ENCODE results near the gene KASH5.
A peak's percentile ranks its signal among the peaks of the same experiment; 100 is the strongest.

KASH5 gene

DNA sequence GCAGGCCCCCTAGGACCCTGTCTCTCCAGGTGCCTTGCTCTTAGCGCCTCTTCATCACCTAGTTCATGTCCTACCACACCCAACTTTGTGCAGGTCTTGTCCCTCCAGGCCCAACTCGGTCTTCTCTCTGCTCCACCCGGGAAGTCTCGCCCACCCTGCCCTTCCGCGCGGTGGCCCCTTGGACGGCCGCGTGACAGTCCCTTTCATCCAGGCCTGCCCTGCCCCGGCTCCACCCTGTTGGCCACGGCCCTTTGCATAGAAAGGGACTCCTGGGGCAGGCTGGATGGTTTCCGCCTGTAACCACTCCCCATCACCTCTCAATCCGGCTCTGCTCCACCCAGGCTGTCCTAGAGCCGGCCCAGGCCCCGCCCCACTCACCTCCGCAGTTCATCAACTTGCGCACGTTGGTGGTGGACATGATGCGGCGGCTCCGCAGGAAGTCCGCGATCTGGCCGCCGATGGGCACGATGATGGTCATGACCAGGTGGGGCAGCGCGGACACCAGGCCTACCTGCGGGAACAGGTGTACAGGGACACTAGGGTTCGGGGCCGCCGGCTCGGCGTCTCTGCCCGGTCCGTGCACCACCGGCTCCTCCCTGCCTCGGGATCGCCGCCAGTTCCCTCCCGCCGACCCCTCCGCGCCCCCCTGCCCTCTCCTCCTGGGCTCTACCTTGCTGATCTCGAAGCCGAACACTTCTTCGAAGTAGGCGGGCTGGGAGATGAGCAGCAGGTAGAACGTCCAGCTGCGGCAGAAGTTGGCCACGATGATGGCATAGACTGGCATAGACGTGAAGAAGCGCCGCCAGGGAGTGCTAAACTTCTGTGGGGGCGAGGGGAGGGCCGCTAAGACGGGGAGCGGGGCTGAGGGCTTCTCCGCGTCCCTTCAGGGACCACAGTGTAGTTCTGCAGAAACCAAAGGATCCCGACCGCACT lies 44.4 kb downstream of the KASH5 start:
- POLR2A ChIA-PET, result no interaction called here
- DNase-seq (ENCODE audit: extremely low spot score), result peak; percentile 39
- CTCF ChIA-PET, result interaction anchor here (3.0 kb wide), 1 partner anchor 14 kb away, joined by 11 read pairs; no protein-coding TSS in a partner anchor
- TF ChIP-seq, protein P1, sequence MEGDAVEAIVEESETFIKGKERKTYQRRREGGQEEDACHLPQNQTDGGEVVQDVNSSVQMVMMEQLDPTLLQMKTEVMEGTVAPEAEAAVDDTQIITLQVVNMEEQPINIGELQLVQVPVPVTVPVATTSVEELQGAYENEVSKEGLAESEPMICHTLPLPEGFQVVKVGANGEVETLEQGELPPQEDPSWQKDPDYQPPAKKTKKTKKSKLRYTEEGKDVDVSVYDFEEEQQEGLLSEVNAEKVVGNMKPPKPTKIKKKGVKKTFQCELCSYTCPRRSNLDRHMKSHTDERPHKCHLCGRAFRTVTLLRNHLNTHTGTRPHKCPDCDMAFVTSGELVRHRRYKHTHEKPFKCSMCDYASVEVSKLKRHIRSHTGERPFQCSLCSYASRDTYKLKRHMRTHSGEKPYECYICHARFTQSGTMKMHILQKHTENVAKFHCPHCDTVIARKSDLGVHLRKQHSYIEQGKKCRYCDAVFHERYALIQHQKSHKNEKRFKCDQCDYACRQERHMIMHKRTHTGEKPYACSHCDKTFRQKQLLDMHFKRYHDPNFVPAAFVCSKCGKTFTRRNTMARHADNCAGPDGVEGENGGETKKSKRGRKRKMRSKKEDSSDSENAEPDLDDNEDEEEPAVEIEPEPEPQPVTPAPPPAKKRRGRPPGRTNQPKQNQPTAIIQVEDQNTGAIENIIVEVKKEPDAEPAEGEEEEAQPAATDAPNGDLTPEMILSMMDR (IDR thresholded peaks at IDR 0.05; ENCODE audit: control extremely low read depth, extremely low read depth, low read depth, missing control alignments), result no peak

DNA sequence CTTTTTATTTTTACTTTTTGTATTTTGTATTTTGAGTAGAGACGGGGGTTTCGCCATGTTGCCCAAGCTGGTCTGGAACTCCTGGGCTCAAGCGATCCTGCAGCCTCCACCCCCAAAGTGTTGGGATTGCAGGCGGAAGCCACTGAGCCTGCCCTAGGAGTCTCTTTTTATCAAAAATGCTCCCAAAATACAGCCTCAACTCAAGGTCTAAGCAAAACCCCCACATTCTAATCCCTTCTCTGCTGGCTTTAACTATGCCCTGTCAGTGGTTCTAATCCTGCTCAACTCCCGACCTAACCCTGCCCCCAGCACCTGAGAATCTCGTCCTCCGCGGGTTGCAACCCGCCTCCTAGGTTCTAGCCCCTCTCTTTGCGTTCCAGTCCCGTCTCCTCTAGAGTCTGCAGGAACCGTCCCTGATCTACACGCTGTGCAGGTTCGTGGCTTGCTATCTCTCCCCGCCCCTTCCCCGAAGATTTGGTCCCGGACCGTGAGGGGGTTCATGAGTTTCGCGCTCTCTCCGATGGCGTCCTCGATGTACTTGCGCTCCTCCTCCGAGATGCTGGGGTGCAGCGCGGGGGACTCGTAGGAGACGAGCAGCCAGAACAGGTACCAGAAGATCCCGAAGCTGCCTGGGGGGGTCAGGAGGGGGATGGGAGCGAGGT lies 45.3 kb downstream of the KASH5 start:
- no peak for DNase-seq (ENCODE audit: extremely low spot score)
- TF ChIP-seq, protein P1 (IDR thresholded peaks at IDR 0.05; ENCODE audit: control extremely low read depth, extremely low read depth, low read depth, missing control alignments), result no peak
- ChIA-PET POLR2A (no interaction called here), CTCF (interaction anchor here (0.7 kb wide), 1 partner anchor 40 kb away, joined by 3 read pairs; no protein-coding TSS in a partner anchor)

DNA sequence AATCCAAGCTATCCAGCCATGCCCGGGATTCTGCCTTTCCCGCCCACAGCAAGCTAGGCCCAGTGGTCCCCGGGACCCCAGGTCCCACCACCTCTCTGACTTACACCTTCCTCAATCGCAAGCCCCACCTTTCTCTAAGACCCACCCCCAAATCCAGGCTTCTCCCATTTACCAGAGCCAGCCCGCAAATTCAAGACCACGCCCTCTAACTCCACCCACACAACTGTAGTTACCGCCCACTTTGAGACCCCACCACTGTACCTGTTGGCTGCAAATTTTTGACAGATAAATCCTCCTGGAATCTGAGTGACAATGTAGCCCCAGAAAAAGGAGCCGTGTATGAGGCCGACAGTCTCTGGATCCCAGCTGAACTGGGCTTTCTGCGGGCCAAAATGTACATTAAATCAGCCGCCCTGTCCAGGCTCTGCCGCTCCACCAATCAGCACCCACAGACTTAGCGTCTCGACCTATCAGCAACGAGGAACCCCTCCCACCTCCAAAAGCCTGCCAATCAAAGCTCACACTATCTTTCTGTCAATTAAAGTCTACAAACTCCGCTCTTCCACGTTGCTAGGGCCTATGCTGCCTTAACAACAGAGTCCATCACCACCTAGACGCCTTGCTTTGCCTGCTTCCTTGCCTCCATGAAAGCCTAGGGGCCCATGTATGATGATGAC lies 47.0 kb downstream of the KASH5 start:
- no peak for DNase-seq (ENCODE audit: extremely low spot score)
- TF ChIP-seq, protein P1 (IDR thresholded peaks at IDR 0.05; ENCODE audit: control extremely low read depth, extremely low read depth, low read depth, missing control alignments), result no peak
- ChIA-PET POLR2A (no interaction called here), CTCF (interaction anchor here (1.2 to 2.4 kb wide), 3 partner anchors 41 to 107 kb away, joined by 3 to 14 read pairs (median 4); no protein-coding TSS in a partner anchor)

DNA sequence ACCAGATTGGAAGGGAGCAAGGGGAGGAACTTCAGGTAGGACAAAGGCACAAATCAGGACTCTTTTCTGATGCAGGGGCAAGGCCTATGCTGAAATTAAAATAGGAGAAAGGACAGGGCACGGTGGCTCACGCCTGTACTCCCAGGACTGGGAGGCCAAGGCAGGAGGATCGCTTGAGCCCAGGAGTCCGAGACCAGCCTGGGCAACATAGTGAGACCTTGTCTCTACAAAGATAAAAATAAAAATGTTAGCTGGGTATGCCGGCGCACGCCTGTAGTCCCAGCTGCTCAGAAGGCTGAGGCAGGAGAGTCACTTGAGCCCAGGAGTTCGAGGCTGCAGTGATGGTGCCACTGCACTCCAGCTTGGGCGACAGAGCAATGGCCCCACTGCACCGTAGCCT lies 47.6 kb downstream of the KASH5 start:
- TF ChIP-seq, protein P1 (IDR thresholded peaks at IDR 0.05; ENCODE audit: control extremely low read depth, extremely low read depth, low read depth, missing control alignments), result no peak
- POLR2A ChIA-PET, result no interaction called here

DNA sequence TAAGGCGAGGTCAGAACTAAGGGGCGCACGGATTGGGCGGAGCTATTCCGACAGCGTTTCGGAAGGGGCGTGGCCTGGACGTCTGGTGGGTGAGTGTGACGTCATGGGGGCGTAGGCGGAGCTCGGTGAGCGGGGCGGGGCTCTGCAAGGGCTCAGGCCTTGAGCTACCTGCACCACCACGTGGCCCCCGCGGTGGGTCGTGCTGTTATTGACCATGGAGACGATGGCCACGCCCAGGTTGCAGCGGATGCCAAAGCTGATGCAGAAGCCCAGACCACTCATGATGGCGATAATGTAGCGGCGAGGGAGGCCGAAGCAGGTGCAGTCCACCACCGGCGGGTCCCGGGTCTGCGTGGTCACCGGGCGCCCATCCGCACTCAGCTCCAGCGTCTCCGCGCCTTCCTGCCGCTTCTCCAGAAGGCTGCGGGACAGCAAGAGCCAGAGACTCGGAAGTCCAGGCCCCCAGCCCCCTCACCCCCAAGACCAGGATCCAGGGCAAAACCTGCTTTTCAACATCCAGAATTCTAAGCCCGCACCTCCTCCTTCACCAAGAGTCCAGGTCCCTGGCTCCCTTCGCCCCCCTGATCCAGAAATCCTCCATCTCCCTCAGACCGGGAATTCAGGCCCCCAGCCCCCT lies 48.5 kb downstream of the KASH5 start:
- ChIA-PET POLR2A (no interaction called here), CTCF (interaction anchor here (1.2 to 2.4 kb wide), 4 partner anchors 9 to 109 kb away, joined by 3 to 14 read pairs (median 4); no protein-coding TSS in a partner anchor)
- TF ChIP-seq, protein P1 (IDR thresholded peaks at IDR 0.05; ENCODE audit: control extremely low read depth, extremely low read depth, low read depth, missing control alignments), result no peak
- DNase-seq (ENCODE audit: extremely low spot score), result peak; percentile 49

More for the DNA sequence above, 47.6 kb downstream of the KASH5 start:
- CTCF ChIA-PET, result interaction anchor here (1.2 to 2.4 kb wide), 4 partner anchors 9 to 108 kb away, joined by 3 to 14 read pairs (median 4); no protein-coding TSS in a partner anchor
- DNase-seq (ENCODE audit: extremely low spot score), result no peak

All from GM10248 (cell line).